Measurements from ENCODE around the gene GABRP. TPM values are rescaled to one million over a fixed set of nuclear protein-coding genes. Genes with fewer than 3 reads are reported as not detected.

The GABRP gene
- total and polyA plus RNA-seq, 2 donors (not counting 3 experiments of a cell fraction or from before 2014, with no cell fraction given) = 0.66 to 3.0 TPM

- Histone ChIP-seq H3K9ac (replicated peaks; ENCODE audit: extremely low read depth, insufficient read depth, low read length) (no peak overlapping the region), H3K9me1 (replicated peaks; ENCODE audit: control insufficient read depth, extremely low read depth, insufficient read depth, low read length) (no peaks in the 10 kb centered on the region), H3K27me3 (ENCODE audit: control insufficient read depth in 2 of 2, insufficient read depth in 2 of 2, low read length in 2 of 2) (no peaks in the 10 kb centered on the region), H2AFZ (ENCODE audit: low read depth, low read length) (no peak overlapping the region), H3K36me3 (ENCODE audit: control insufficient read depth in 2 of 2, extremely low read depth in 1 of 2, insufficient read depth in 2 of 2, low read length in 2 of 2) (no peaks in the 10 kb centered on the region), H3K4me1 (ENCODE audit: control insufficient read depth, extremely low read depth, insufficient read depth, low read length) (no peaks in the 10 kb centered on the region), H3K27ac (ENCODE audit: insufficient read depth, low read depth, low read length) (no peak overlapping the region), H3K4me2 (ENCODE audit: insufficient read depth, low read length) (no peak overlapping the region), H4K20me1 (replicated peaks; ENCODE audit: control insufficient read depth, extremely low read depth, insufficient read depth, low read length) (no peaks in the 10 kb centered on the region), H3K79me2 (ENCODE audit: control insufficient read depth, insufficient read depth, low read length) (no peaks in the 10 kb centered on the region), H3K9me3 (replicated peaks; ENCODE audit: control insufficient read depth, insufficient read depth, low read length) (no peaks in the 10 kb centered on the region), H3K4me3 (replicated peaks in 1 of 3; ENCODE audit: insufficient read depth in 1 of 3, low read depth in 1 of 3, low read length in 3 of 3) (no peak overlapping the region)
- dilution Hi-C loops (cut with MboI; ENCODE audit: extremely low pct_ligation_motif_present, low sequenced_read_pairs) = no loop called here
- intact Hi-C loops (cut with micrococcal nuclease) = no loop called here
- ChIA-PET POLR2A (no interaction called here), CTCF (no interaction called here)
- no TSS peak for BruUV-seq (replicated peaks)
- no peak for DNase-seq (ENCODE audit: low read depth, low spot score)
- FAIRE-seq = no peak
- TF ChIP-seq POLR2A (IDR thresholded peaks at IDR 0.05; ENCODE audit: low read depth, low read length) = no peak
- no peak for TF ChIP-seq MAX (IDR thresholded peaks at IDR 0.05; ENCODE audit: insufficient read depth, insufficient read length)
- no peak for TF ChIP-seq MYC (IDR thresholded peaks at IDR 0.05; ENCODE audit: low read depth, low read length)
- TF ChIP-seq GATA2 (IDR thresholded peaks at IDR 0.05; ENCODE audit: insufficient read depth, insufficient read length, low read depth, low read length) = no peak
- TF ChIP-seq FOS (IDR thresholded peaks at IDR 0.05; ENCODE audit: borderline replicate concordance, insufficient read depth, low read length) = no peak
- TF ChIP-seq POLR2AphosphoS5 (IDR thresholded peaks at IDR 0.05; ENCODE audit: insufficient read depth, low read depth, low read length) = no peak
- no peak for TF ChIP-seq CTCF (IDR thresholded peaks at IDR 0.05; ENCODE audit: extremely low read depth in 1 of 2, insufficient read depth in 1 of 2, low read depth in 1 of 2, low read length in 2 of 2)
- no peak for TF ChIP-seq EZH2 (IDR thresholded peaks at IDR 0.05; ENCODE audit: borderline replicate concordance, low read depth, low read length, severe bottlenecking)
- no peak for TF ChIP-seq JUN (IDR thresholded peaks at IDR 0.05; ENCODE audit: borderline replicate concordance, insufficient read depth, insufficient read length, low read depth)
Observed at GRCh38 chr5:170836226-170836625, 52.7 kb downstream of the GABRP start.

All from endothelial cell of umbilical vein (primary cell).